ENCODE data around the gene TNNT2.
A peak's percentile ranks its signal among the peaks of the same experiment; 100 is the strongest.

TNNT2 gene

GRCh38 chr1:201313086-201313485 is 64.4 kb downstream of the TNNT2 start:
- no peak for DNase-seq (ENCODE audit: low spot score)

GRCh38 chr1:201312298-201312697 is 65.2 kb downstream of the TNNT2 start:
- no peak for DNase-seq (ENCODE audit: low spot score)

- no peak for DNase-seq (ENCODE audit: low spot score)
These were observed 66.0 kb downstream of the TNNT2 start for GRCh38 chr1:201311356-201312011.

- no peak for DNase-seq (ENCODE audit: low spot score)
These were observed 66.5 kb downstream of the TNNT2 start for GRCh38 chr1:201310986-201311355.

DNA sequence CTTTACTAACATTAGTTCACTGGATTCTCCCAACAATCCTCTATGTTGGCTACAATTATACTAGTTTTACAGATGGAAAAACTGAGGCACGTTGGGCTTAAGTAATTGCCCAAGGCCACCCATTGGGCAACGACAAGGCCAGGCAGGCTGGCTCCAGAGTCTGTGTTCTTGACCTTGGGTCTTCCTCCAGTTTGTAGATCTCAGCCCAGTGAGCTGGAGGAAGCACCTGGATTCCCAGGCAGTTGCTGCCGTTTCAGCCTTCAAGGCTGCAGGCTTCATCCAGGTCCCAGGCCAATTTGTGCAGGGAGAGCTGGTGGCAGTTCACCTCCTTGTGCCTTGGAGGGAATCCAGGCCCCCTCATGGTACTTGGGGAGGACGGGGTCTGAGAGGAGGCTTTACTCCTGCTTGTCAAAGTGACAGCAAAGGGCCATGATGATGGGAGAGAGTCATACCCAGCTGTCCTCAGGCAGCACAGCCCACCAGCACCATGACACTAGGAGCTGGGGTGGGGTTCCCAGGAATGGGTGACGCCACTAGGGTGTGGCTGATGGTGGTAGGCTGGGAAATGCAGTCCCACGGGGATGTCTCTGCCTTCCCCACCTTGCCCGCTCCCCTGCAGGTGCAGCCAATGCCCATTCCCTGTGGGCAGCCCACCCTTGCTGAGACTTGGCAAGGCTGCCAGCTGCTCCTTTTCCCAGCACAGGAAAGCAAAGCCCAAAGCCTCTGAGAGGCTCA is 67.1 kb downstream of the TNNT2 start:
- no peak for DNase-seq (ENCODE audit: low spot score)

DNA sequence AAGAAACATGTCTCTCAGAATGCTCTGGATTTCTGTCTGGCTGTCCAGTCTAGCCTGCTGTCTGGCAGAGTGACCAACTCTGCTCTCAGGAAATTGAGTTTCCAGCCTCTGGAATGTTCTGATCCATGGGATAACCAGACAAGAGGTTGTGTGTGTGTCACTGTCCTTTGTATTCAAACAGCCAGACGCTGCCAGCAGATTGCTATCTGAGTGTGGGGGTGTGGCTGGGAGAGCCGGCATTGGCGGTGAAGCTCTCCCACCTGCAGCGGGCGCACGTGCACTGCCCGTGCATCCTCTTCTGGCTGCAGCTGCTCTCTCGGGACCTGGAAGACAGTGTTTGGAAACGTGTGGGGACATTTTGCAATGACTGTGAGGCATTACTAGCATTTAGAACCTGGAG is 68.1 kb downstream of the TNNT2 start:
- DNase-seq (ENCODE audit: low spot score), result peak; percentile 85

Data from kidney capillary endothelial cell (primary cell).